HEK293 (cell line): Measurements from ENCODE around the gene GAB3.

Experiments used
- CTCF ChIA-PET: fragments of 350-600 bp; formaldehyde crosslinking; extraction: SDS; loops from one replicate; lab custom pipeline; 2021; ENCODE audit warnings: antibody characterized with exemption; lab: Yijun Ruan, JAX
- POLR2A ChIA-PET: fragments of 300-600 bp; formaldehyde crosslinking; extraction: SDS; loops from one replicate; lab custom pipeline; 2020; ENCODE audit warnings: antibody characterized with exemption, inconsistent platforms; lab: Yijun Ruan, JAX
- H3K27ac ChIP-seq: fragments of 200-500 bp; sonication (Bioruptor generic); 2 replicates; pipeline ENCODE4 v1.5.1; 2014; ENCODE audit warnings: low read depth, low read length, control low read depth, inconsistent platforms; ENCODE audit errors: extremely low read depth
- H3K36me3 ChIP-seq, 2 experiments: fragments of 200-500 bp in 1 of 2; sonication (Bioruptor generic) in 1 of 2; 1 replicate in 1 of 2; 2 replicates in 1 of 2; pipeline ENCODE4 v1.5.1; 2014 to 2017; ENCODE audit warnings: inconsistent platforms in 2 of 2, low read length in 2 of 2; ENCODE audit not compliant: control insufficient read depth in 2 of 2, insufficient read depth in 1 of 2
- H3K4me1 ChIP-seq: fragments of 200-500 bp; sonication (Bioruptor generic); 2 replicates; pipeline ENCODE4 v1.5.1; 2014; ENCODE audit warnings: mild to moderate bottlenecking, low read length, inconsistent platforms; ENCODE audit not compliant: control insufficient read depth, insufficient read depth
- H3K4me3 ChIP-seq: 2 replicates; pipeline ENCODE4 v1.5.1; 2011; ENCODE audit warnings: low read depth, mild to moderate bottlenecking, control low read depth, low read length, moderate library complexity
- H3K9me3 ChIP-seq: fragments of 200-500 bp; sonication (Bioruptor generic); 2 replicates; pipeline ENCODE4 v1.5.1; 2014; ENCODE audit warnings: low read depth, low read length, inconsistent platforms; ENCODE audit not compliant: control insufficient read depth, insufficient read depth
- CTCF ChIP-seq: fragments of 450-650 bp; formaldehyde crosslinking; IDR thresholded peaks from 2 replicates; pipeline ENCODE4 v1.5.1; 2016; ENCODE audit warnings: missing biosample characterization, missing genetic modification characterization
- GFI1B ChIP-seq: fragments of 450-650 bp; formaldehyde crosslinking; IDR thresholded peaks from 2 replicates; pipeline ENCODE4 v1.5.1; 2016; ENCODE audit warnings: missing biosample characterization, missing genetic modification characterization
- HOXA7 ChIP-seq: sonication (generic); formaldehyde crosslinking; IDR thresholded peaks from 2 replicates; pipeline ENCODE4 v1.8.1; 2022; ENCODE audit warnings: missing genetic modification reagents, borderline replicate concordance
- YY1 ChIP-seq: fragments of 450-650 bp; formaldehyde crosslinking; IDR thresholded peaks from 2 replicates; pipeline ENCODE4 v1.5.1; 2018; ENCODE audit warnings: missing biosample characterization, missing genetic modification characterization
- ZNF121 ChIP-seq: fragments of 450-650 bp; formaldehyde crosslinking; IDR thresholded peaks from 2 replicates; pipeline ENCODE4 v1.5.1; 2016; ENCODE audit warnings: missing biosample characterization, missing genetic modification characterization
- ZNF175 ChIP-seq: fragments of 450-650 bp; formaldehyde crosslinking; IDR thresholded peaks from 2 replicates; pipeline ENCODE4 v1.5.1; 2016; ENCODE audit warnings: missing biosample characterization, missing genetic modification characterization
- ZNF202 ChIP-seq: fragments of 450-650 bp; formaldehyde crosslinking; IDR thresholded peaks from 2 replicates; pipeline ENCODE4 v1.5.1; 2016; ENCODE audit warnings: missing biosample characterization, missing genetic modification characterization, borderline replicate concordance
- ZNF211 ChIP-seq: fragments of 450-650 bp; formaldehyde crosslinking; IDR thresholded peaks from 2 replicates; pipeline ENCODE4 v1.5.1; 2016; ENCODE audit warnings: low read depth, missing biosample characterization, missing genetic modification characterization
- ZNF214 ChIP-seq: fragments of 450-650 bp; formaldehyde crosslinking; IDR thresholded peaks from 2 replicates; pipeline ENCODE4 v1.5.1; 2017; ENCODE audit warnings: missing biosample characterization, mild to moderate bottlenecking, missing genetic modification characterization, borderline replicate concordance
- ZNF248 ChIP-seq: fragments of 450-650 bp; formaldehyde crosslinking; IDR thresholded peaks from 2 replicates; pipeline ENCODE4 v1.5.1; 2017; ENCODE audit warnings: missing biosample characterization, missing genetic modification characterization
- ZNF302 ChIP-seq: fragments of 450-650 bp; formaldehyde crosslinking; IDR thresholded peaks from 2 replicates; pipeline ENCODE4 v1.5.1; 2016; ENCODE audit warnings: missing biosample characterization, missing genetic modification characterization, low read depth
- ZNF324 ChIP-seq: fragments of 450-650 bp; formaldehyde crosslinking; IDR thresholded peaks from 2 replicates; pipeline ENCODE4 v1.5.1; 2016; ENCODE audit warnings: missing biosample characterization, missing genetic modification characterization
- ZNF335 ChIP-seq: fragments of 450-650 bp; formaldehyde crosslinking; conservative IDR thresholded peaks from 2 replicates; pipeline ENCODE4 v1.5.1; 2016; ENCODE audit warnings: missing biosample characterization, missing genetic modification characterization
- ZNF37A ChIP-seq: fragments of 450-650 bp; IDR thresholded peaks from 2 replicates; pipeline ENCODE4 v1.5.1; 2018; ENCODE audit warnings: missing biosample characterization, missing genetic modification characterization
- ZNF555 ChIP-seq: fragments of 450-650 bp; formaldehyde crosslinking; conservative IDR thresholded peaks from 2 replicates; pipeline ENCODE4 v1.5.1; 2017; ENCODE audit warnings: missing biosample characterization, mild to moderate bottlenecking, missing genetic modification characterization, inconsistent platforms
- ZNF654 ChIP-seq: fragments of 450-650 bp; formaldehyde crosslinking; IDR thresholded peaks from 2 replicates; pipeline ENCODE4 v1.5.1; 2016; ENCODE audit warnings: low read depth, missing biosample characterization, missing genetic modification characterization
- ZNF701 ChIP-seq: fragments of 450-650 bp; formaldehyde crosslinking; IDR thresholded peaks from 2 replicates; pipeline ENCODE4 v1.5.1; 2016; ENCODE audit warnings: missing biosample characterization, missing genetic modification characterization
- ZNF707 ChIP-seq: fragments of 450-650 bp; formaldehyde crosslinking; IDR thresholded peaks from 2 replicates; pipeline ENCODE4 v1.5.1; 2016; ENCODE audit warnings: missing biosample characterization, missing genetic modification characterization
- ZNF776 ChIP-seq: fragments of 450-650 bp; formaldehyde crosslinking; IDR thresholded peaks from 2 replicates; pipeline ENCODE4 v1.5.0; 2017; ENCODE audit warnings: missing biosample characterization, missing genetic modification characterization, borderline replicate concordance
- ZNF843 ChIP-seq: fragments of 450-650 bp; formaldehyde crosslinking; IDR thresholded peaks from 2 replicates; pipeline ENCODE4 v1.5.1; 2016; ENCODE audit warnings: missing biosample characterization, missing genetic modification characterization
- TF ChIP-seq, protein P1 (sequence below): fragments of 450-650 bp; formaldehyde crosslinking; IDR thresholded peaks from 2 replicates; pipeline ENCODE4 v1.5.0; 2017; ENCODE audit warnings: missing biosample characterization, missing genetic modification characterization, borderline replicate concordance
- TF ChIP-seq, protein P2 (sequence below): fragments of 450-650 bp; formaldehyde crosslinking; conservative IDR thresholded peaks from 2 replicates; pipeline ENCODE4 v1.5.1; 2016; ENCODE audit warnings: low read depth, missing biosample characterization, missing genetic modification characterization
- TF ChIP-seq, protein P3 (sequence below): fragments of 450-650 bp; formaldehyde crosslinking; IDR thresholded peaks from 2 replicates; pipeline ENCODE4 v1.5.1; 2016; ENCODE audit warnings: missing biosample characterization, missing genetic modification characterization

Gene GAB3

DNA sequence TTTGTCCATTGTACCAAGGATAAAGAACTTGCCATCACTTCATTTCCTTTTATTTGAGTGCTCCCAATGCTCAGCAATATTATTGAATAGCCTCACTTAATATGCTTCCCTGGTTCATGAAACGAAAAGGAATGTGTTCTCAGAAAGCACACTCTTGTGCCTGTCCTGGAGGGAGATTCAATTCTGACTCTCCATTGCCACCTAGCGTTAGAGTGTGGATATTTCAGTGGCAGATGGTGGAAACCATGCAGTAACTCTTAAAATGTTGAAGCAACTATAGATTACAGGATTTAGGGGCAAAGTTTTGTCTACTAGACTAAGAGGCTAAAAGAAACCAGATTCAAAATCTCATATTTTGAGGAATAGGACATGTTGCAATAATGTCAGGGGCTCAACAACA, 36.0 kb downstream of the GAB3 start (continued):
- no peak for TF ChIP-seq ZNF324 (tag by site-specific recombination)
- no peak for TF ChIP-seq ZNF121
- TF ChIP-seq ZNF555 (tag by site-specific recombination): no peak
- TF ChIP-seq CTCF (tag by site-specific recombination): peak; percentile 46; the same call in 1 of the 2 replicates
- no peak for TF ChIP-seq HOXA7 (CRISPR knock-in tag)
- no peak for TF ChIP-seq YY1 (tag by site-specific recombination)
- TF ChIP-seq ZNF248 (tag by site-specific recombination): no peak
- no peak for TF ChIP-seq ZNF335 (tag by site-specific recombination)
- no peak for TF ChIP-seq ZNF843 (tag by site-specific recombination)
- TF ChIP-seq ZNF214 (tag by site-specific recombination): no peak
- TF ChIP-seq ZNF175 (tag by site-specific recombination): no peak

DNA sequence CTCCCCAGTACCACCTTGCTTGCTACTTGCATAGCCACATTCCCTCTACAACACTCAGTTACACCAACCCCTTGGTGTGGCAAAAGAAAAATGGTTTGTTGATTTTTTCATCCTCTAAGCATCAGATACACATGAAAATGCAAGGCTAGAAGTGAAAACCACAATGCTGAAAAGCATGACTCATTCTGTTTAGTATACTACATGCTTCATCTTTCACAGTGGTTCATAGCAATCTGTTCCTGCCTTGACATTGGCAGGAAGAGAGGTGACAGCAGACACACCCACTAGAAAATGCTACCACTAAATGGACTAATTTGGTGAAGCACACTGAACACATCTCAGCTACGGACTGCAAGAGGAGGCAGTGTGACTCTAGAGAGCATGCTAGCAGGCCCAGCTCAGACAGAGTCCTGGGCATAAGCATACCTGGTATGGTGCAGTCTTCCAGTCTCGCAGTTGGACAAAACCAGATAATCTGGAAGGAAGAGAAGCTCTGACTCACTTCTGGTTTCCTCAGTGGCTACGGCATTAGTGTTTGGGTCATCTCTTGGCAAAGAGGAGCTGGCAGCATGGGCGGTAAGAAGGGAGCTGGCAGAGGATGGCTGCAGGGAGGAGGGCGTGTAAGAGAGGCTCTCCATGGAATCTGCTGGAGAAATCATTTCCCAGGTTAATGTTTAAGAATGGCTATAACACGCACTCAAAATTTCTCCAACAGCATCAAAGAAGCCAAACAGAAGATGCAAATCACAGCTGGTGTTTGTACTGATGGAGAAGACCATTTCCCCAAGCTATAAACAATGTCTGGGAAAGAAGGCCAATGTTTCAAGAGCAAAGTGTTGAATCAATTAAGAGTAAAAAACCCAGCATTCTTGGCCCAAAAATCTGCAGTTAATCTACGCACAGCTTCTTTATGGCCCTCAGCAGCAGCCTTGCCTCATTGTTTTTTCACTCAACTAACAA, 37.8 kb downstream of the GAB3 start:
- no peak overlapping the region for H3K27ac ChIP-seq
- ChIA-PET POLR2A (no interaction called here), CTCF (interaction anchor here (0.6 to 1.2 kb wide), 4 partner anchors 14 to 703 kb away, joined by 3 to 13 read pairs (median 4); no protein-coding TSS in a partner anchor)
- no peak overlapping the region for H3K4me3 ChIP-seq
- H3K9me3 ChIP-seq: no peaks in the 10 kb centered on the region
- H3K4me1 ChIP-seq: peaks cover 5% of the 10 kb centered on the region; the same call in 1 of the 2 replicates
- H3K36me3 ChIP-seq: no peaks in the 10 kb centered on the region
- TF ChIP-seq ZNF776 (tag by site-specific recombination) (0 out of 2 replicates have a peak, but pooled peaks have one; percentile 38), ZNF302 (tag by site-specific recombination) (no peak)

- Histone ChIP-seq H3K4me3 (no peak overlapping the region), H3K27ac (no peak overlapping the region), H3K36me3 (no peaks in the 10 kb centered on the region), H3K9me3 (no peaks in the 10 kb centered on the region), H3K4me1 (no peaks in the 10 kb centered on the region)
- ChIA-PET CTCF (interaction anchor here (1.2 kb wide), 1 partner anchor 39 kb away, joined by 3 read pairs; no protein-coding TSS in a partner anchor), POLR2A (interaction anchor here (0.6 kb wide), 1 partner anchor 811 kb away, joined by 3 read pairs; no protein-coding TSS in a partner anchor)
- TF ChIP-seq ZNF707 (no peak), ZNF211 (no peak), ZNF654 (tag by site-specific recombination) (no peak), ZNF202 (tag by site-specific recombination) (no peak), ZNF37A (no peak), GFI1B (tag by site-specific recombination) (no peak), ZNF302 (tag by site-specific recombination) (no peak), ZNF701 (tag by site-specific recombination) (no peak), ZNF175 (tag by site-specific recombination) (no peak)
- TF ChIP-seq, protein P1, sequence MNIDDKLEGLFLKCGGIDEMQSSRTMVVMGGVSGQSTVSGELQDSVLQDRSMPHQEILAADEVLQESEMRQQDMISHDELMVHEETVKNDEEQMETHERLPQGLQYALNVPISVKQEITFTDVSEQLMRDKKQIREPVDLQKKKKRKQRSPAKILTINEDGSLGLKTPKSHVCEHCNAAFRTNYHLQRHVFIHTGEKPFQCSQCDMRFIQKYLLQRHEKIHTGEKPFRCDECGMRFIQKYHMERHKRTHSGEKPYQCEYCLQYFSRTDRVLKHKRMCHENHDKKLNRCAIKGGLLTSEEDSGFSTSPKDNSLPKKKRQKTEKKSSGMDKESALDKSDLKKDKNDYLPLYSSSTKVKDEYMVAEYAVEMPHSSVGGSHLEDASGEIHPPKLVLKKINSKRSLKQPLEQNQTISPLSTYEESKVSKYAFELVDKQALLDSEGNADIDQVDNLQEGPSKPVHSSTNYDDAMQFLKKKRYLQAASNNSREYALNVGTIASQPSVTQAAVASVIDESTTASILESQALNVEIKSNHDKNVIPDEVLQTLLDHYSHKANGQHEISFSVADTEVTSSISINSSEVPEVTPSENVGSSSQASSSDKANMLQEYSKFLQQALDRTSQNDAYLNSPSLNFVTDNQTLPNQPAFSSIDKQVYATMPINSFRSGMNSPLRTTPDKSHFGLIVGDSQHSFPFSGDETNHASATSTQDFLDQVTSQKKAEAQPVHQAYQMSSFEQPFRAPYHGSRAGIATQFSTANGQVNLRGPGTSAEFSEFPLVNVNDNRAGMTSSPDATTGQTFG (tag by site-specific recombination): no peak
- TF ChIP-seq, protein P2, sequence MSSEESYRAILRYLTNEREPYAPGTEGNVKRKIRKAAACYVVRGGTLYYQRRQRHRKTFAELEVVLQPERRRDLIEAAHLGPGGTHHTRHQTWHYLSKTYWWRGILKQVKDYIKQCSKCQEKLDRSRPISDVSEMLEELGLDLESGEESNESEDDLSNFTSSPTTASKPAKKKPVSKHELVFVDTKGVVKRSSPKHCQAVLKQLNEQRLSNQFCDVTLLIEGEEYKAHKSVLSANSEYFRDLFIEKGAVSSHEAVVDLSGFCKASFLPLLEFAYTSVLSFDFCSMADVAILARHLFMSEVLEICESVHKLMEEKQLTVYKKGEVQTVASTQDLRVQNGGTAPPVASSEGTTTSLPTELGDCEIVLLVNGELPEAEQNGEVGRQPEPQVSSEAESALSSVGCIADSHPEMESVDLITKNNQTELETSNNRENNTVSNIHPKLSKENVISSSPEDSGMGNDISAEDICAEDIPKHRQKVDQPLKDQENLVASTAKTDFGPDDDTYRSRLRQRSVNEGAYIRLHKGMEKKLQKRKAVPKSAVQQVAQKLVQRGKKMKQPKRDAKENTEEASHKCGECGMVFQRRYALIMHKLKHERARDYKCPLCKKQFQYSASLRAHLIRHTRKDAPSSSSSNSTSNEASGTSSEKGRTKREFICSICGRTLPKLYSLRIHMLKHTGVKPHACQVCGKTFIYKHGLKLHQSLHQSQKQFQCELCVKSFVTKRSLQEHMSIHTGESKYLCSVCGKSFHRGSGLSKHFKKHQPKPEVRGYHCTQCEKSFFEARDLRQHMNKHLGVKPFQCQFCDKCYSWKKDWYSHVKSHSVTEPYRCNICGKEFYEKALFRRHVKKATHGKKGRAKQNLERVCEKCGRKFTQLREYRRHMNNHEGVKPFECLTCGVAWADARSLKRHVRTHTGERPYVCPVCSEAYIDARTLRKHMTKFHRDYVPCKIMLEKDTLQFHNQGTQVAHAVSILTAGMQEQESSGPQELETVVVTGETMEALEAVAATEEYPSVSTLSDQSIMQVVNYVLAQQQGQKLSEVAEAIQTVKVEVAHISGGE: no peak
- TF ChIP-seq, protein P3, sequence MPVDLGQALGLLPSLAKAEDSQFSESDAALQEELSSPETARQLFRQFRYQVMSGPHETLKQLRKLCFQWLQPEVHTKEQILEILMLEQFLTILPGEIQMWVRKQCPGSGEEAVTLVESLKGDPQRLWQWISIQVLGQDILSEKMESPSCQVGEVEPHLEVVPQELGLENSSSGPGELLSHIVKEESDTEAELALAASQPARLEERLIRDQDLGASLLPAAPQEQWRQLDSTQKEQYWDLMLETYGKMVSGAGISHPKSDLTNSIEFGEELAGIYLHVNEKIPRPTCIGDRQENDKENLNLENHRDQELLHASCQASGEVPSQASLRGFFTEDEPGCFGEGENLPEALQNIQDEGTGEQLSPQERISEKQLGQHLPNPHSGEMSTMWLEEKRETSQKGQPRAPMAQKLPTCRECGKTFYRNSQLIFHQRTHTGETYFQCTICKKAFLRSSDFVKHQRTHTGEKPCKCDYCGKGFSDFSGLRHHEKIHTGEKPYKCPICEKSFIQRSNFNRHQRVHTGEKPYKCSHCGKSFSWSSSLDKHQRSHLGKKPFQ (tag by site-specific recombination): no peak
Measured at GRCh38 chrX:154711264-154711663, 39.6 kb downstream of the GAB3 start.
